ENCODE results near the gene CDC42EP5.
"Not testable (repeated sequence)": the region's sequence is repeated elsewhere in the genome, so short reads cannot be mapped to it uniquely, and the experiment has no call there.

CDC42EP5 gene, protein sequence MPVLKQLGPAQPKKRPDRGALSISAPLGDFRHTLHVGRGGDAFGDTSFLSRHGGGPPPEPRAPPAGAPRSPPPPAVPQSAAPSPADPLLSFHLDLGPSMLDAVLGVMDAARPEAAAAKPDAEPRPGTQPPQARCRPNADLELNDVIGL

DNA sequence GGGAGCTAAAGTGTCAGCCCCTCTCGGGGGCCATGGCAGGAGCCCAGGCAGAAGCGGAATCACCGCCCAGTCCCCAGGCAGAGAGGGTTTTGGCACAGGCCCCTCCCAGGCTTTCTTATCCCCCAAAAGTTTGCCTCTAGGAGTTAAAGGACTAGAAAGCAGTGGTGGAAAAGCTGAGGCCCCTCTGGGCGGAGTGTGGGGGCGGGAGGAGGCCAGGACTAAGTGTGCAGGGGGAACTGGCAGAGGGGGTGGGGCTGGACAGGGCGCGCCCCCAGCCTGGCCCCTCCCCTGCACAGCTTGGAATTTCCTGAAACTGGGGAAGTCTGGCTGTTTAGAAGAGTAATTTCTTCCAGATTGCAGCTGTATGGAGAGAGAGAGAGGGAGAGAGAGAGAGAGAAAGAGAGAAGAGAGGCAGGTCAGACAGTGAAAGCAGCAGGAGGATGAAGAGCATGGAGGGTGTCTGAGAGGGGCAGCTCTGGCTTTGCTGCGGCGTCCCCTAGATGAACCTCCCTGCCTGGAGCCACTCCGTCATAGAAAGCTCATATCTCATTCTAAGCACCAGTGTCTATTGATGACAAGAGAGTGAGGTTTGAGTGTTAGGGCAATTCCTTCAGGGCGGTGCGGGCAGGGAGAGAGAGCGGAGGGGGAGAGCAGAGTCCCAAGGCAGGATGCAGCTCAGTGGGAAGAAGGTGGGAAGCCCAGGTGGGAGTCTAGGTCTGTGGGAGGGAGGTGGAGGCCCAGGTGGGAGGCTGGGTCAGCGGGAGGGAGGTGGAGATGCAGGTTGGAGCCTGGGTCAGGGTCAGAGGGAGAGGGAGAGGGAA is at the start of gene CDC42EP5:
Gene CDC42EP5, minus strand, starts transcription at position 226 of the 821 bp plus-strand sequence. CDS start 7,749 bp downstream, outside the sequence.
- in situ Hi-C loops (cut with MboI; ENCODE audit: low sequenced_read_pairs): no loop called here

DNA sequence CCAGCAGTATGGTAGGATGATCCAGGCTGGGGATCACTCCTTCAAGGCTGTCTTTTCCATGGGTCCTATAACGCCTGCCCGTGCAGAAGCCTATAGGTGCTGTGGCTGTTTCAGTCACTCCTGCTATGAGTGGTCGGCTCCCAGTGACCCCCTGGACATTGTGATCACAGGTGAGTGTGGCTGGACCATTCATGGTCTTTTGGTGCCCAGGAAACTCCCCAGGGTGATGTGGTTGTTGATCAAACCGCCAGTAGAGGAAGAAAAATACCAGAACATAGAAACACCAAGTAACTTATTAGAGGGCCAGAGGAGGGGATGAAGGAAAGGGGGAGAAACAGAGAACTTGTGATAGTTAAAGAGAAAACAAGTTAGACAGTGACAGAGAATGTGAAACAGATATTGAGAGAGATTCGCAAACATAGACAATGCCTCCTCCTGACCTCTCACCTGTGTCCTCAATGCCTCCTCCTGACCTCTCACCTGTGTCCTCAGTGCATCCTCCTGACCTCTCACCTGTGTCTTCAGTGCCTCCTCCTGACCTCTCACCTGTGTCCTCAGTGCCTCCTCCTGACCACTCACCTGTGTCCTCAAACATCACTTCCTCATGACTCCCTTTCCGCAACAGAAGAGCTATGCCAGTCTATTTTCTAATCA is 48.9 kb upstream of the CDC42EP5 start:
- in situ Hi-C loops (cut with MboI; ENCODE audit: low sequenced_read_pairs): no loop called here

DNA sequence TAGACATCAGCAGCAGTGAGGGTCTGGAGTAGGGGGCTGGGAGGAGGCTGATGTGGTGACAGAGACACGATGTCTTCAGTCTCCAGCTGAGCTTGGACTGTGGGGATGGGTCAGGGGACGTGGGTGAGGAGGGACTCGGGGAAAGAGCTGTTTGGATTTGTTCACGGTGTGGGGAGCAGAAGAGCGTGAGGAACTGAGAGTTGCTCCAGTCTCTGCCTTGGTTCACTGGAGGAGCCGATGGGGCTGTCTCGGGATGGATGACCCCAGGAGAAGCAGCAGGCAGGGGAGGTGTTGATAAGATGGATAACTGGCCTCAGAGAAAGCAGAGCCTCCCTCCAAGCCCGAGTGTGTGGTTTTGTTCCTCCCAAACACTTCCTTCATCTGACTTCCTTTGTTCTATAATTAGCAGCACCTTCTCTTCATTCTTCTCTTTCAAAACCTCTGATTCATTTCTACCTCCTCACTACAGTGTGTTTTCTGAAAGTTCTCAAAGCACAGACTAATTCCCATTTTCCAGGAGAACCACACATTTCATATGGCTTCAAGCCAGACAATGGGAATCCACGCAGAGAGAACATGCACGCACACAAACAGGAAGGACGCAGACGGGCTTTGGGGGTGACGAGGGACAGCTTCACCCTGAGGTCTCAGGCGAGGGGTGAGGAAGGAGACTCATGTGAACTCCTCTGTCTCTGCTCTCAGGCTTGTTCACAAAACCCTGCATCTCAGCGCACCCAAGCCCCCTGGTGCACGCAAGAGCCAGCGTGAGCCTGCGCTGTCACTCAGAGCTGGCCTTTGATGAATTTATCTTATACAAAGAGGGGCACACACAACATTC is 48.1 kb upstream of the CDC42EP5 start:
- in situ Hi-C loops (cut with MboI; ENCODE audit: low sequenced_read_pairs): no loop called here

DNA sequence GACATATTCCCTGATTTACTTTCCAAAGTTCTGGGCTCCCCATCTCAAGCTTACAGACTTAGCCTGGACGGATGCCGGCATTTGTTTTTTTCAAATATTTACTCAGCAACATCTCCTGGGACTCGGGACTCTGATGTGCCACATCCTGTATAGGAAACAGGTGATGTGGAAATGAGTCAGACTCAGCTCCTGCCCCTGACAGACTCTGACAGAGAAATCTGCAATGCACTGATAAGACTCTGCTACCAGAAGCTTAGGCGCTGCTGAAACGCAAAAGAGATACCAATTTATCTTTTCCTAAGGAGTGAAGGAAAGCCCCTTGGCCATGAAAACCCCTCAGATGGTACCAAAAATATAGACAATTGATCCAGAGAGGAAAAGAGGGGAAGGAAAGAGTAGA is 45.7 kb upstream of the CDC42EP5 start:
- in situ Hi-C loops (cut with MboI; ENCODE audit: low sequenced_read_pairs): no loop called here

DNA sequence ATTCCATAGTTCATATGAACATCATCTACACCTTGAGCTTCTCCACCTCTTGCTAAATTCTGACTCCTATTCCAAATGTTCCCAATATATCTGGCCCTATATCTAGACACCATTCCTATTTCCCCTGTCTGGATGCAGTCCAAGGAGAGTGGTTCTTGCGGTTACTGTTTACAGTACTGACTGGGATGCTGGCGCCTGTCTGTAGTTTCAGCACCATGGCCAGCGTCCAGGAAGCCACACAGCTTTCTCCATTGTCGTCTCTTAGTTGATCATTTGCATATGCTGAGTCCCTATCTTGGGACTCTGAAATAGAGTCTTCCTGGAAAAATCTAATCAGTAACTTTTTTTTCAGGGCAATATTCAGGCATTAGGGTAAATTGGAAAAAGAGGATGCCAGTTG is 44.4 kb upstream of the CDC42EP5 start:
- in situ Hi-C loops (cut with MboI; ENCODE audit: low sequenced_read_pairs): no loop called here

DNA sequence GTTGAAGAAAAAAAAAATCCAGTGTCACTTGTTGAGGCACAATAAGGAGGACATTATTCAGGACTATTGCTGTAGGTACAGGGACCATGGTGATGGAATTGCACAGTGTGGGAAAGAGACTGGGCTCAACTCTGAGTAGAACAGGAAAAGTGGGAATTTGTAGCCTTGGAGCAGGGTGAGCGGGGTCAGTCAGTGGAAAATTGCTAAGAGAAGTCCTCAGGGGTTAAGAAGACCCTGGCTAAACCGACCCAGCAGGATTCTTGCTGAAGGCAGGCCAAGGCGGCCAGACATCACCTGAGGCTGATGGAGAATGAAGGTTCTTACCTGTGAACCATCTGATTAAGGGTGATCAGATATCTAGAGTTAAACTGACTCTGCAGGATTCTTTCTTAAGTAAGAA is 42.1 kb upstream of the CDC42EP5 start:
- in situ Hi-C loops (cut with MboI; ENCODE audit: low sequenced_read_pairs): no loop called here

DNA sequence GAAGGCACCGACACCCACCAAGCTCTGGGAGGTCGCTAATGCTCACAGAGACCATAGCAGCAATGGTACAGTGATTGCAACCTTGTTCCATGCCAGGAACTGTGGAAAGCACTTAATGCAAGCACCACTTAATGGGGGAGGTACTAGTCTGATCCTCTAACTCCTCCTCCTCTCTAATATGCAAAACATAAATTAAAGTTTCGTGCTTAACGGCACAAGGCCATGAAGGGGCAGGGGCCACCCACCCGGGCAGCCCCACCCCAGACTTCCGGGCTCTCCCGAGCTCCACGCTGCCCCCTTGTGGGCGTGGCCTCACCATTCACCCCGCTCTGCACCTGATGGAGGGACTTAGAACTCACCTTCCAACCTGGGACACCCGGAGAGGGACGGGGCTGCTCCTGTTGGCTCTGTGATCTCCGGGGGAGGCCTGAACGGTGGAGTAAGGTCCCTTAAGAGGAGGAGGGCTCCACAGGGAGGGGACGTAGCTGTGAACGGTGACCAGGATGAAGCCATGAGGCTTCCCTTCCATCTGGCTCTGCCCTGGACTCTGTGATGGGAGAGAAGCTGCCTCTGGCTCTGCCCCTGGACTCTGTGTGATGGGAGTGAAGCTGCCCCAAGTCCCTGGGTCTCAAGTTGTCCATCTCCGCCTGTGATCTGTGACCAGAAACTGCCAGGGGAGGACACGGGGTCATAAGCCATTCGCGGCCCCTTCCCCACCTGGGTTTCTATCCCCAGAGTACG is 36.3 kb upstream of the CDC42EP5 start:
- in situ Hi-C loops (cut with MboI; ENCODE audit: low sequenced_read_pairs): not testable (repeated sequence)

DNA sequence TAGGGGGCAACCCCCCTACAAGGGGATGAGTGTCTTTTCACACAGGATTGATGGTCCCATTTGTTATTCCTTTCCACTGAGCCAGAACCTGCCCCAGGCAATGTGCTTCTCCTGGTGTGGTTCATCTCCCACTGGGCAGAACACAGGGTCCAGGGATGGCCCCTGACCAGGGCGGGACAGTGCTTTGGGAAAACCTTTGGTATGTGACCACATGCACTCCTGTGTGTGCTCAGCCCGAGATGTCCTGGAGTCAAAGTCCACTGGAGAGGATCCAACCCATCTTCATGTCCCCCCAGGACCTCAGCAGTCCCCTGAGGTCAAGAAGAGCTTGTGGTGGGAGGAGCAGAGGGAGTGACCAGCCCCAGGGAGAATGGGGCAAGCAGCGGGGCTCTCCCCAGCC is 35.4 kb upstream of the CDC42EP5 start:
- in situ Hi-C loops (cut with MboI; ENCODE audit: low sequenced_read_pairs): not testable (repeated sequence)

DNA sequence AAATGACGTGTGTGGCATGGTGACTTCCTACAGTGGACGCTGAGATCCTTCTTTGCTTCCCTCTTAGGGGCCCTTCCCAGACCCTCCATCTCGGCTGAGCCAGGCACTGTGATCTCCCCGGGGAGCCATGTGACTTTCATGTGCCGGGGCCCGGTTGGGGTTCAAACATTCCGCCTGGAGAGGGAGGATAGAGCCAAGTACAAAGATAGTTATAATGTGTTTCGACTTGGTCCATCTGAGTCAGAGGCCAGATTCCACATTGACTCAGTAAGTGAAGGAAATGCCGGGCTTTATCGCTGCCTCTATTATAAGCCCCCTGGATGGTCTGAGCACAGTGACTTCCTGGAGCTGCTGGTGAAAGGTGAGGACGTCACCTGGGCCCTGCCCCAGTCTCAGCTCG is 34.7 kb upstream of the CDC42EP5 start:
- in situ Hi-C loops (cut with MboI; ENCODE audit: low sequenced_read_pairs): no loop called here

DNA sequence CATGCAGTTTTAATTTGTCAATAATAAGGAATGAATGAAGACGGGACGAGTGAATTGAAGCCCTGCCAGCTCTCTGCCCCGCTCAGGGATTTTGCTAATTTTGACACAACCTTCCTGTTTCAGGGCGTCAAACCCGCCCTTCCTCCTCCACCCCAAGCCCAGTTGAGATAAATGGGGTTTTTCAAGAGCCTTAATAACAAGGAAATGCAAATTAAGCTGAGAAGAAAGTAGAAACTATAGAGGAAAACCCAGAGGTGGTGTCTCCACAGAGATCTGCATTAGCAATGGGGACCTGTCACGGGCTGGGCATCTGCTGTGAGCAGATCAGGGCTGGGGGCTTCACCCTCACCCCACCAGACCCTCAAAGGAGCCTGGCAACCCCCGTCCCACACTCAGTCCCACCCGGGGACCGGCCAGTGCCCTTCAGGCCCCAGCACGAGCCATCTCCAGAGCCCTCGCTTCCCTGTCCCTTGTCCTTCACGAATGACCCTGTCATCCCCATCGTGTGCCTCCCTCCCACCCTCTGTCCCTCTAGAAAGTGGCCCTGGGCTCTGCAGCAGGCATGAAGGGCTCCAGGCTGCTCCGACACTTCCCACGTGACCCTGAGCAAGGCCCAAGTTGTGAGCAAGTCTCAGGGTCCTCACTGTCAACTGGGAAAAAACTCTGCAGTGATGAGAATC is 34.1 kb upstream of the CDC42EP5 start:
- in situ Hi-C loops (cut with MboI; ENCODE audit: low sequenced_read_pairs): not testable (repeated sequence)

DNA sequence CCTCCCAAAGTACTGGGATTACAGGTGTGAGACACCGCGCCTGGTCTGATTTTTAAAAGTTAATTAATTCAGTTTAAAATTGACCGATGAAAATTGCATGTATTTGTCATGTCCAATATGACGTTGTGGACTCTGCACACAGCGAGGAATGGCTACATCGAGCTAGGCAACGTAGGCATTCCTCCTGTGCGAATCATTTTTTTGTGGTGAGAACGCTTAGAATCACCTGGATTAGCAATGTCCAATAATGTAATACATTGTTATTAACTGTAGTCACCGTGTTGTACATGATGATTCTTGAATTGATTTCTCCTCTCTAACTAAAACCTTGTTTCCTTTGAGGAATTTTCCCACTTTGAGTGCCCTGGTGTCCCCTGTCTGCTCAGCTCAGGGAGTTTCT is 33.0 kb upstream of the CDC42EP5 start:
- in situ Hi-C loops (cut with MboI; ENCODE audit: low sequenced_read_pairs): no loop called here

DNA sequence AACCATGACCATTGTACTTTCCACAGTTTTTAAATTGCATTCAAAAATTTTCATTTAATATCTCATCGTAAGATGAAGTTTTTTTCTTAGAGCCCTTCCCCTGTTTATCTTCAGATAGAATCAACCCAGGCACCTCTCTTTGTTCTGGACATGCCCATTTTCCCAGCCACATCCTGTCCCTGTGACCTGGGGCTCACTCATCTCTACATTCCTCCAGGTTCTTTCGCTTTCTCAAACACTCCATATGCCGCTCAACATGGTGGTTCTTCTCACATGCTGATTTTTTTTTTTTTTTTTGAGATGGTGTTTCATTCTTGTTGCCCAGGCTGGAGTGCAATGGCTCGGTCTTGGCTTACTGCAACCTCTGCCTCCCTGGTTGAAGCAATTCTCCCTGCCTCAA is 32.4 kb upstream of the CDC42EP5 start:
- in situ Hi-C loops (cut with MboI; ENCODE audit: low sequenced_read_pairs): not testable (repeated sequence)

DNA sequence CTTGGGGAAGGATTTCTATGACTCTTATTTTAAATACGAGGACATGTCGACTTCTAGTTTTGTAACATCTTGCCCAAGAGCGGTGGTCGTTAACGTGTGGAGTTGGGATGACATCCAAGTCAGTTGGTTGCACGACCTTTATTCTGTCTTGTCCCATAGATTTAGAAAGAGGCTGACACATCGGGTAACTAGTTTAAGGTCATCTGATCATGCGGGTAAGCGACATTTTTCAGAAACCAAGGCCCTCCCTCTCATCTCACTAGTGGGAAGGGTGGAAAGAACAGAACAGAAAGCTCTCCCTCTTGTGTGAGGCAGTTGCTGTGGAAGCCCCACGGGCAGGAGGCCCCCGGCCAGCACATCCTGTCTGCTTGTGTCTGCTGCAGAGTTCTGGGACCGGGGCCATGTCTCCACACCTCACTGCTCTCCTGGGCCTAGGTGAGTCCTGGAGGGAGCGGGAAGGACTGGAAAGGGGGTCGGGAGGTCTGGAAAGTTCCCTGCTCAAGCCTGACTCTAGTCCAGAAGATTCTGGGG is 29.5 kb upstream of the CDC42EP5 start, which contains the start of gene LAIR2:
Gene LAIR2, plus strand, starts transcription at position 314 of the 531 bp plus-strand sequence. Its CDS starts 88 bp downstream, at position 402.
- in situ Hi-C loops (cut with MboI; ENCODE audit: low sequenced_read_pairs): no loop called here

DNA sequence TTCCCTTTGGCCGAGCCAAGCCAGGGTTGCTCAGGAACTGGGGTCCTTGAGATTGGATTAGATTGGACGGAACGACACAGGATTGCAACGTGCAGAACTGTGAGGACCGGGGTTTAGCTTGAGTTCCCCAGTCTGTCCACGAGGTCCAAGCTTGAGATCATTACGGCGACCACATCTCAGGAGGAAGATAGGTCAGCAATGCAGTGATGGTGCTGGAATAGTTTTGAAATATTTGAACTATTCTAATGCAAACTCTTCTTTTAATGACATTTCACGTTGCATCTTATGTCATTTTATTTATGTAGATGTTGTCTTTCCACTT is 25.3 kb upstream of the CDC42EP5 start:
- in situ Hi-C loops (cut with MboI; ENCODE audit: low sequenced_read_pairs): loop anchor here (25.0 kb wide), 2 partner anchors 164 to 414 kb away; partner anchors contain the start of genes LILRB4 and NCR1

DNA sequence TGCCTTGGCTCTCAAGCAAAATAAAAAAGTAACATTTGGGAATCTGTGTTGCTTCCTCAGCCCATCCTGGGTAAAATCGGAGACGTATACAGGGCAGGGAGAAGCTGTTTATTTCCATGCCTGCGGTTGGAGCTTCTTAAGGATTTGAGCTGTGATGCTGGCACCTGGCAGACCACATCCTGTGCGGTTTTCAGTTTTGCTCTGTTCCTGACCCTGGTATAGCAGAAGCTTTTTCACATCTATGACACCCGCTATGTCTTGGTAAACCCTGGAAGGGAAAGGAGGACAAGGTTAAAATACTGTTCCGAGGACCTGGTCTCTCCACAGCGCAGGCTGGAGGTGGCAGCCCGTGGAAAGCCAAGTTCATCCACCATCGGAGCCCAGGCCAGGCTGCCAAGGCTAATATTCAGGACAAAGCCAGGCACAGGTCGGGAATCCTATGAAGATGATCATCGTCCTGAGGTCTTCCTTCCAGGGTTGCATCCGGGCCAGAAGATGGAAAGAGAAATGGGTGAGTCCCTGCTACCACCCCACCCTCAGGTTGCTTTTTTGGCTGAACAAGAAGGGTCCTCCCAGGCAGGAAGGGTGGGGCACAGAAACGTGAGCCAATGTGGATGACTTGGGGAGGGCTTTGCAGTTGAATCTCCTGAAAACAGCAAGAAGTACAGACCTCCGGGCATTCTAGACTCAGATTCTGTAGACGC is 24.8 kb upstream of the CDC42EP5 start:
- in situ Hi-C loops (cut with MboI; ENCODE audit: low sequenced_read_pairs): loop anchor here (25.0 kb wide), 2 partner anchors 164 to 414 kb away; partner anchors contain the start of genes LILRB4 and NCR1

DNA sequence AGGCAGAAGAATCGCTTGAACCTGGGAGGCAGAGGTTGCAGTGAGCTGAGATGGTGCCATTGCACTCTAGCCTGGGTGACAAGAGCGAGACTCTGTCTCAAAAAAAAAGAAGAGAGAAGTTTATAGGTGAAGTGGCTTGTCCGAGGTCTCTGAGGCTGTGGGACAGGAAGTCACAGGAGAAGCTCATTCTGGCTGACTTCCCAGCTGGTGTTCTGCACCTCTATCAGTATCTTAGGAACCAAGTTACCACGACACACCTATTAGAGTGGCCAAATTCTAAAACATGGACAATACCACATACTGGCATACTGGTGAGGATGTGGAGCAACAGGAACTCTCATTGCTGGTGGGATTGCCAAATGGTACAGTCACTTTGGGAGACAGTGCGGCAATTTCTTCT is 22.2 kb upstream of the CDC42EP5 start:
- in situ Hi-C loops (cut with MboI; ENCODE audit: low sequenced_read_pairs): loop anchor here (25.0 kb wide), 2 partner anchors 167 to 417 kb away; partner anchors contain the start of genes LILRB4 and NCR1

DNA sequence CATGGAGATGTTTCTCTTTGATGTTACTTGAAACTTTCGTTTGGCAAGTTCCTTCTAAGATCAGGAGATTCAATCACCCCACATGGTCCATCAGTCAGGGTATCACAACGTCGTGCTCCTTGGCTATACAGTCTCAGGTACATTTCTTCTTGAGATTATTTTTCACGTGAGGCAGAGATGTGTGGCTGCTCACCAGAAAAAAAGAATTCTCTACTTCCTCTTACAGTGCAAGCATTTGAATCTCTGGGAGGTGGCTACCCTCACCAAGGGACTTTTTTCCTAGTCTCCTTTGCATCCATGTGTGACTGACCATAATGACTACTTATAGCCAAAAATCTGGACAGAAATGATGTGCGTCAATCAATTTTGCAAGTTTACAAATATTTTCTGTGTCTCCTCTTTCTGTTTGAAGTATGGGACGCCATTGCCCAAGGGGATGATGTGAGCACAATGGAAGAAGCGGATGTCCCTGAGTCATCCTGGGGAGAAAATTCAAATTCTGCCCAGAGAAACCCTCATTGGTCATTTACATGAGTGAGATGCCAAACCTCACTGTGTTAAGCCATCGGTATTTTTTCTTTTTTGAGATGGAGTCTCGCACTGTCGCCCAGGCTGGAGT is 21.0 kb upstream of the CDC42EP5 start:
- in situ Hi-C loops (cut with MboI; ENCODE audit: low sequenced_read_pairs): loop anchor here (25.0 kb wide), 2 partner anchors 168 to 418 kb away; partner anchors contain the start of genes LILRB4 and NCR1

DNA sequence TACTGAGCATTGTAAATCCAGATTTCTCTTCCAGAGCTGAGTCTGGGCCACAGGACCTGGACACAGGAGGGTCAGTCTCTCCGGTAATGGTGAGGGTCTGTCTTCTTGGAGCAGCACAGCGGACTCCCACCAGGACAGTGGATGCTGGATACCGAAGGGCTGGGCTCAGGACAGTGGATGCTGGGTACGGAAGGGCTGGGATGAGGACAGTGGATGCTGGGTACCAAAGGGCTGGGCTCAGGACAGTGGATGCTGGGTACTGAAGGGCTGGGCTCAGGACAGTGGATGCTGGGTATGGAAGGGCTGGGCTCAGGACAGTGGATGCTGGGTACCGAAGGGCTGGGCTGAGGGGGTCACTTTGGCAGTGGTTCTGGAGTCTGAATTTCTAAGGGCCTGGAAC is 20.0 kb upstream of the CDC42EP5 start:
- in situ Hi-C loops (cut with MboI; ENCODE audit: low sequenced_read_pairs): loop anchor here (25.0 kb wide), 2 partner anchors 169 to 419 kb away; partner anchors contain the start of genes LILRB4 and NCR1

Measured in HL-60/S4 (cell line).